HEK293 (cell line): ENCODE results near the gene SYT13.

ENCODE experiments used
- CTCF ChIA-PET: fragments of 350-600 bp; formaldehyde crosslinking; extraction: SDS; loops from one replicate; lab custom pipeline; 2021; ENCODE audit warnings: antibody characterized with exemption; lab: Yijun Ruan, JAX
- POLR2A ChIA-PET: fragments of 300-600 bp; formaldehyde crosslinking; extraction: SDS; loops from one replicate; lab custom pipeline; 2020; ENCODE audit warnings: antibody characterized with exemption, inconsistent platforms; lab: Yijun Ruan, JAX
- H3K27ac ChIP-seq: fragments of 200-500 bp; sonication (Bioruptor generic); 2 replicates; pipeline ENCODE4 v1.5.1; 2014; ENCODE audit warnings: low read depth, low read length, control low read depth, inconsistent platforms; ENCODE audit errors: extremely low read depth
- H3K36me3 ChIP-seq, 2 experiments: fragments of 200-500 bp in 1 of 2; sonication (Bioruptor generic) in 1 of 2; 1 replicate in 1 of 2; 2 replicates in 1 of 2; pipeline ENCODE4 v1.5.1; 2014 to 2017; ENCODE audit warnings: inconsistent platforms in 2 of 2, low read length in 2 of 2; ENCODE audit not compliant: control insufficient read depth in 2 of 2, insufficient read depth in 1 of 2
- H3K4me1 ChIP-seq: fragments of 200-500 bp; sonication (Bioruptor generic); 2 replicates; pipeline ENCODE4 v1.5.1; 2014; ENCODE audit warnings: mild to moderate bottlenecking, low read length, inconsistent platforms; ENCODE audit not compliant: control insufficient read depth, insufficient read depth
- H3K4me3 ChIP-seq: 2 replicates; pipeline ENCODE4 v1.5.1; 2011; ENCODE audit warnings: low read depth, mild to moderate bottlenecking, control low read depth, low read length, moderate library complexity
- H3K9me3 ChIP-seq: fragments of 200-500 bp; sonication (Bioruptor generic); 2 replicates; pipeline ENCODE4 v1.5.1; 2014; ENCODE audit warnings: low read depth, low read length, inconsistent platforms; ENCODE audit not compliant: control insufficient read depth, insufficient read depth
- GLIS1 ChIP-seq: fragments of 450-650 bp; formaldehyde crosslinking; IDR thresholded peaks from 2 replicates; pipeline ENCODE4 v1.5.1; 2016; ENCODE audit warnings: missing biosample characterization, missing genetic modification characterization
- MYNN ChIP-seq: fragments of 450-650 bp; formaldehyde crosslinking; IDR thresholded peaks from 2 replicates; pipeline ENCODE4 v1.5.1; 2016; ENCODE audit warnings: missing biosample characterization, missing genetic modification characterization, borderline replicate concordance
- REPIN1 ChIP-seq: fragments of 450-650 bp; formaldehyde crosslinking; IDR thresholded peaks from 2 replicates; pipeline ENCODE4 v1.5.1; 2017; ENCODE audit warnings: missing biosample characterization, missing genetic modification characterization, low read depth
- TCF7L2 ChIP-seq: IDR thresholded peaks from 2 replicates; pipeline ENCODE4 v1.6.1; 2011; ENCODE audit warnings: low read depth, mild to moderate bottlenecking, inconsistent platforms, low read length, moderate library complexity, borderline replicate concordance
- TSHZ1 ChIP-seq: fragments of 450-650 bp; formaldehyde crosslinking; IDR thresholded peaks from 2 replicates; pipeline ENCODE4 v1.5.1; 2016; ENCODE audit warnings: missing biosample characterization, missing genetic modification characterization, borderline replicate concordance
- ZNF133 ChIP-seq: fragments of 450-650 bp; formaldehyde crosslinking; IDR thresholded peaks from 2 replicates; pipeline ENCODE4 v1.5.1; 2016; ENCODE audit warnings: missing biosample characterization, missing genetic modification characterization
- ZNF148 ChIP-seq: fragments of 450-650 bp; formaldehyde crosslinking; IDR thresholded peaks from 2 replicates; pipeline ENCODE4 v1.5.0; 2017; ENCODE audit warnings: missing biosample characterization, missing genetic modification characterization, borderline replicate concordance
- ZNF157 ChIP-seq: fragments of 450-650 bp; formaldehyde crosslinking; IDR thresholded peaks from 2 replicates; pipeline ENCODE4 v1.5.1; 2016; ENCODE audit warnings: missing biosample characterization, missing genetic modification characterization
- ZNF214 ChIP-seq: fragments of 450-650 bp; formaldehyde crosslinking; IDR thresholded peaks from 2 replicates; pipeline ENCODE4 v1.5.1; 2017; ENCODE audit warnings: missing biosample characterization, mild to moderate bottlenecking, missing genetic modification characterization, borderline replicate concordance
- ZNF24 ChIP-seq: fragments of 450-650 bp; formaldehyde crosslinking; IDR thresholded peaks from 2 replicates; pipeline ENCODE4 v1.5.1; 2016; ENCODE audit warnings: missing biosample characterization, missing genetic modification characterization
- ZNF433 ChIP-seq: fragments of 450-650 bp; formaldehyde crosslinking; IDR thresholded peaks from 2 replicates; pipeline ENCODE4 v1.5.1; 2016; ENCODE audit warnings: missing biosample characterization, missing genetic modification characterization, low read depth
- ZNF585B ChIP-seq: fragments of 450-650 bp; formaldehyde crosslinking; IDR thresholded peaks from 2 replicates; pipeline ENCODE4 v1.5.1; 2016; ENCODE audit warnings: missing biosample characterization, missing genetic modification characterization
- ZNF596 ChIP-seq: fragments of 450-650 bp; IDR thresholded peaks from 2 replicates; pipeline ENCODE4 v1.5.0; 2018; ENCODE audit warnings: missing biosample characterization, mild to moderate bottlenecking, missing genetic modification characterization, moderate library complexity
- ZNF658 ChIP-seq: fragments of 450-650 bp; formaldehyde crosslinking; IDR thresholded peaks from 2 replicates; pipeline ENCODE4; 2016; ENCODE audit warnings: missing biosample characterization, missing genetic modification characterization
- ZNF660 ChIP-seq: fragments of 450-650 bp; IDR thresholded peaks from 2 replicates; pipeline ENCODE4 v1.5.1; 2018; ENCODE audit warnings: missing biosample characterization, mild to moderate bottlenecking, missing genetic modification characterization
- TF ChIP-seq, protein P1 (sequence below): fragments of 450-650 bp; formaldehyde crosslinking; conservative IDR thresholded peaks from 2 replicates; pipeline ENCODE4 v1.5.1; 2016; ENCODE audit warnings: low read depth, missing biosample characterization, missing genetic modification characterization

Gene SYT13

GRCh38 chr11:45263773-45264172, 22.4 kb downstream of the SYT13 start (continued):
- TF ChIP-seq TSHZ1 (tag by site-specific recombination) (no peak), ZNF433 (tag by site-specific recombination) (no peak), ZNF148 (tag by site-specific recombination) (no peak), ZNF133 (tag by site-specific recombination) (no peak), ZNF658 (no peak), ZNF24 (no peak), ZNF157 (no peak), MYNN (tag by site-specific recombination) (no peak), GLIS1 (tag by site-specific recombination) (no peak), TCF7L2 (no peak), ZNF660 (tag by site-specific recombination) (no peak)

- H3K36me3 ChIP-seq: no peaks in the 10 kb centered on the region
- ChIA-PET POLR2A (no interaction called here), CTCF (interaction anchor here (1.5 kb wide), 1 partner anchor 153 kb away, joined by 3 read pairs; no protein-coding TSS in a partner anchor)
- H3K27ac ChIP-seq: no peak overlapping the region
- no peaks in the 10 kb centered on the region for H3K9me3 ChIP-seq
- no peaks in the 10 kb centered on the region for H3K4me1 ChIP-seq
- no peak overlapping the region for H3K4me3 ChIP-seq
- no peak for TF ChIP-seq ZNF596 (tag by site-specific recombination)
- TF ChIP-seq, protein P1, sequence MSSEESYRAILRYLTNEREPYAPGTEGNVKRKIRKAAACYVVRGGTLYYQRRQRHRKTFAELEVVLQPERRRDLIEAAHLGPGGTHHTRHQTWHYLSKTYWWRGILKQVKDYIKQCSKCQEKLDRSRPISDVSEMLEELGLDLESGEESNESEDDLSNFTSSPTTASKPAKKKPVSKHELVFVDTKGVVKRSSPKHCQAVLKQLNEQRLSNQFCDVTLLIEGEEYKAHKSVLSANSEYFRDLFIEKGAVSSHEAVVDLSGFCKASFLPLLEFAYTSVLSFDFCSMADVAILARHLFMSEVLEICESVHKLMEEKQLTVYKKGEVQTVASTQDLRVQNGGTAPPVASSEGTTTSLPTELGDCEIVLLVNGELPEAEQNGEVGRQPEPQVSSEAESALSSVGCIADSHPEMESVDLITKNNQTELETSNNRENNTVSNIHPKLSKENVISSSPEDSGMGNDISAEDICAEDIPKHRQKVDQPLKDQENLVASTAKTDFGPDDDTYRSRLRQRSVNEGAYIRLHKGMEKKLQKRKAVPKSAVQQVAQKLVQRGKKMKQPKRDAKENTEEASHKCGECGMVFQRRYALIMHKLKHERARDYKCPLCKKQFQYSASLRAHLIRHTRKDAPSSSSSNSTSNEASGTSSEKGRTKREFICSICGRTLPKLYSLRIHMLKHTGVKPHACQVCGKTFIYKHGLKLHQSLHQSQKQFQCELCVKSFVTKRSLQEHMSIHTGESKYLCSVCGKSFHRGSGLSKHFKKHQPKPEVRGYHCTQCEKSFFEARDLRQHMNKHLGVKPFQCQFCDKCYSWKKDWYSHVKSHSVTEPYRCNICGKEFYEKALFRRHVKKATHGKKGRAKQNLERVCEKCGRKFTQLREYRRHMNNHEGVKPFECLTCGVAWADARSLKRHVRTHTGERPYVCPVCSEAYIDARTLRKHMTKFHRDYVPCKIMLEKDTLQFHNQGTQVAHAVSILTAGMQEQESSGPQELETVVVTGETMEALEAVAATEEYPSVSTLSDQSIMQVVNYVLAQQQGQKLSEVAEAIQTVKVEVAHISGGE (tag by site-specific recombination): no peak
- TF ChIP-seq ZNF214 (tag by site-specific recombination): no peak
- no peak for TF ChIP-seq ZNF585B (tag by site-specific recombination)
- no peak for TF ChIP-seq REPIN1
Observed at GRCh38 chr11:45262900-45263299, 23.2 kb downstream of the SYT13 start.
